HCT116 (cell line): ENCODE measurements around the gene SHISA8. TPM values are rescaled to one million over a fixed set of nuclear protein-coding genes. Genes with fewer than 3 reads are reported as not detected.

Source experiments
- ATAC-seq: fragments of 200-7000 bp; cut with Tn5 transposase; 2 replicates; pipeline ENCODE4 v1.9.1; 2020; ENCODE audit warnings: mild to moderate bottlenecking, moderate library complexity
- BruUV-seq: library from RNA; stranded (reverse); fragments of 400-500 nt; replicated peaks from 2 replicates; lab custom pipeline; 2021; lab: Mats Ljungman, UMichigan
- CTCF ChIA-PET: fragments of 300-600 bp; sonication (Branson Sonifier 250); formaldehyde crosslinking; loops from one replicate; lab custom pipeline; 2021; ENCODE audit warnings: antibody characterized with exemption; lab: Charles Lee
- POLR2A ChIA-PET: fragments of 300-600, 350-600 bp; sonication (Branson Sonifier 250); formaldehyde crosslinking; loops from one replicate; lab custom pipeline; 2021; ENCODE audit warnings: antibody characterized with exemption; lab: Charles Lee
- RAD21 ChIA-PET, 2 experiments: fragments of 300-600 bp; sonication (Branson Sonifier 250); formaldehyde crosslinking; loops; one replicate each; lab custom pipeline; 2023; ENCODE audit warnings: low total read pairs in 2 of 2; ENCODE audit not compliant: uncharacterized antibody in 2 of 2, unreplicated experiment in 2 of 2, low non-redundant PET in 1 of 2; lab: Charles Lee
- DNase-seq: peaks from one replicate; pipeline ENCODE4 v3.0.0-alpha.2; 2010; ENCODE audit warnings: low read depth, low spot score
- H2AFZ ChIP-seq: fragments of 200-600 bp; shearing (Covaris generic), sonication (generic); 2 replicates; pipeline ENCODE4 v1.6.1; 2017; ENCODE audit warnings: low read depth, mixed run types, mixed read lengths, antibody characterized with exemption, low read length; ENCODE audit not compliant: poor library complexity, severe bottlenecking
- H3K27ac ChIP-seq: 2 replicates; pipeline ENCODE4 v1.5.1; 2012; ENCODE audit warnings: low read depth, low read length
- H3K27me3 ChIP-seq: fragments of 200-600 bp; sonication (generic); 2 replicates; pipeline ENCODE4 v1.6.1; 2016; ENCODE audit warnings: mixed run types, low read length, mixed read lengths; ENCODE audit not compliant: insufficient read depth
- H3K36me3 ChIP-seq, 2 experiments: fragments of 200-500 bp in 1 of 2; fragments of 200-600 bp in 1 of 2; sonication (Bioruptor generic) in 1 of 2; sonication (generic) in 1 of 2; 2 replicates each; pipeline versions ENCODE4 v1.5.1 to v1.6.1; 2014 to 2016; ENCODE audit warnings: low read length in 2 of 2, inconsistent platforms in 1 of 2, mixed read lengths in 1 of 2, mixed run types in 1 of 2; ENCODE audit not compliant: insufficient read depth in 2 of 2, control insufficient read depth in 1 of 2
- H3K4me1 ChIP-seq, 2 experiments: fragments of 200-600 bp in 1 of 2; sonication (generic) in 1 of 2; 2 replicates each; pipeline versions ENCODE4 v1.5.1 to v1.6.1; 2012 to 2017; ENCODE audit warnings: low read length in 2 of 2, inconsistent platforms in 1 of 2, mild to moderate bottlenecking in 1 of 2, mixed read lengths in 1 of 2, mixed run types in 1 of 2, moderate library complexity in 1 of 2; ENCODE audit not compliant: insufficient read depth in 2 of 2, control insufficient read depth in 1 of 2
- H3K4me2 ChIP-seq: fragments of 200-600 bp; sonication (generic); 2 replicates; pipeline ENCODE4 v1.6.1; 2017; ENCODE audit warnings: mixed run types, low read length, mixed read lengths
- H3K4me3 ChIP-seq, 2 experiments: fragments of 200-600 bp in 1 of 2; sonication (generic) in 1 of 2; replicated peaks in 1 of 2; 2 replicates each; pipeline ENCODE4 v1.5.1; 2011 to 2016; ENCODE audit warnings: low read length in 2 of 2, control low read depth in 1 of 2, low read depth in 1 of 2, mild to moderate bottlenecking in 1 of 2, mixed read lengths in 1 of 2, mixed run types in 1 of 2
- H3K79me2 ChIP-seq: fragments of 200-600 bp; sonication (generic); 2 replicates; pipeline ENCODE4 v1.6.1; 2017; ENCODE audit warnings: mild to moderate bottlenecking, mixed run types, low read length, moderate library complexity, mixed read lengths; ENCODE audit not compliant: insufficient read depth
- H3K9ac ChIP-seq: fragments of 200-600 bp; sonication (generic); 2 replicates; pipeline ENCODE4 v1.6.1; 2016; ENCODE audit warnings: low read length, mixed read lengths
- H3K9me2 ChIP-seq: fragments of 200-600 bp; sonication (generic), shearing (Covaris generic); 2 replicates; pipeline ENCODE4 v1.6.1; 2017; ENCODE audit warnings: mixed run types, mild to moderate bottlenecking, moderate library complexity; ENCODE audit not compliant: insufficient read depth
- H3K9me3 ChIP-seq, 2 experiments: fragments of 200-500 bp in 1 of 2; fragments of 200-600 bp in 1 of 2; sonication (Bioruptor generic) in 1 of 2; sonication (generic) in 1 of 2; 2 replicates each; pipeline ENCODE4 v1.6.1; 2014 to 2017; ENCODE audit warnings: low read length in 2 of 2, mixed read lengths in 2 of 2, inconsistent platforms in 1 of 2, low read depth in 1 of 2, mild to moderate bottlenecking in 1 of 2, mixed run types in 1 of 2, moderate library complexity in 1 of 2; ENCODE audit not compliant: control insufficient read depth in 1 of 2, insufficient read depth in 1 of 2
- H4K20me1 ChIP-seq: fragments of 200-600 bp; sonication (generic), shearing (Covaris generic); 2 replicates; pipeline ENCODE4 v1.6.1; 2017; ENCODE audit warnings: mixed run types, mild to moderate bottlenecking, moderate library complexity; ENCODE audit not compliant: insufficient read depth
- CBX3 ChIP-seq: IDR thresholded peaks from 2 replicates; pipeline ENCODE4 v1.6.1; 2012; ENCODE audit warnings: low read depth
- CEBPB ChIP-seq: IDR thresholded peaks from 2 replicates; pipeline ENCODE4 v1.6.1; 2012; ENCODE audit warnings: low read depth
- CTCF ChIP-seq, 3 experiments: fragments of 200-600 bp in 1 of 3; sonication (generic) in 1 of 3; IDR thresholded peaks in 2 of 3; conservative IDR thresholded peaks in 1 of 3; 2 replicates each; pipeline ENCODE4 v1.5.1; 2012 to 2017; ENCODE audit warnings: low read depth in 2 of 3, low read length in 2 of 3, antibody characterized with exemption in 1 of 3, borderline replicate concordance in 1 of 3, control low read depth in 1 of 3, mild to moderate bottlenecking in 1 of 3, mixed read lengths in 1 of 3, mixed run types in 1 of 3, moderate library complexity in 1 of 3; ENCODE audit not compliant: insufficient read depth in 1 of 3
- EZH2 ChIP-seq: fragments of 200-600 bp; sonication (generic); IDR thresholded peaks from 2 replicates; pipeline ENCODE4 v1.6.1; 2017; ENCODE audit warnings: antibody characterized with exemption, mixed run types
- FOSL1 ChIP-seq: IDR thresholded peaks from 2 replicates; pipeline ENCODE4 v1.6.1; 2012; ENCODE audit warnings: low read depth
- JUND ChIP-seq: IDR thresholded peaks from 2 replicates; pipeline ENCODE4 v1.6.1; 2012
- POLR2A ChIP-seq: IDR thresholded peaks from 2 replicates; pipeline ENCODE4 v1.7.0; 2011; ENCODE audit warnings: borderline replicate concordance; ENCODE audit not compliant: insufficient read depth, insufficient read length; ENCODE audit errors: extremely low read depth
- REST ChIP-seq: IDR thresholded peaks from 2 replicates; pipeline ENCODE4 v1.6.1; 2012; ENCODE audit warnings: low read depth
- SIN3A ChIP-seq: IDR thresholded peaks from 2 replicates; pipeline ENCODE4 v1.6.1; 2012; ENCODE audit warnings: low read depth
- YY1 ChIP-seq: IDR thresholded peaks from 2 replicates; pipeline ENCODE4 v1.6.1; 2011; ENCODE audit warnings: low read length, low read depth, moderate library complexity, mild to moderate bottlenecking; ENCODE audit not compliant: insufficient replicate concordance; ENCODE audit errors: extremely low read depth
- ZNF274 ChIP-seq: fragments of 200-500 bp; sonication (Bioruptor generic); IDR thresholded peaks from 2 replicates; pipeline ENCODE4 v1.6.1; 2014; ENCODE audit warnings: mild to moderate bottlenecking, low read depth, low read length, inconsistent platforms
- intact Hi-C: fragments of 100-400 bp; cut with micrococcal nuclease; formaldehyde crosslinking; loops from 2 replicates; pipeline ENCODE4 v1.10.0; 2022
- total RNA-seq: library from RNA; stranded (reverse); gene quantifications from one replicate; pipeline ENCODE4 v1.2.1, GENCODE V29; 2021; ENCODE audit not compliant: unreplicated experiment

Gene SHISA8
- total RNA-seq, 1 experiment from 2014 or later, result 13.9 TPM

GRCh38 chr22:41876275-41876674 lies 38.6 kb downstream of the SHISA8 start:
- RAD21 ChIA-PET, result no interaction called here
- TF ChIP-seq JUND, result no peak
- no peak for TF ChIP-seq EZH2
- no peak for TF ChIP-seq POLR2A
- TF ChIP-seq CTCF (IDR thresholded peaks at IDR 0.05 in 2 of 3, conservative IDR thresholded peaks at IDR 0.05 in 1 of 3; ENCODE audit: borderline replicate concordance in 1 of 3, insufficient read depth in 1 of 3, low read depth in 2 of 3, low read length in 2 of 3), result no peak
- TF ChIP-seq CEBPB, result no peak
- no peak for TF ChIP-seq ZNF274
- Histone ChIP-seq H3K9me2 (no peaks in the 10 kb centered on the region), H3K4me1 (no peaks in the 10 kb centered on the region), H2AFZ (no peak overlapping the region), H4K20me1 (no peaks in the 10 kb centered on the region), H3K4me2 (no peak overlapping the region), H3K27me3 (no peaks in the 10 kb centered on the region), H3K9me3 (no peaks in the 10 kb centered on the region), H3K9ac (no peak overlapping the region), H3K27ac (no peak overlapping the region), H3K79me2 (no peaks in the 10 kb centered on the region), H3K4me3 (no peak overlapping the region), H3K36me3 (peaks cover 23 to 48% of the 10 kb centered on the region in 2 experiments)
- POLR2A ChIA-PET, result no interaction called here
- ATAC-seq, result no peak
- CTCF ChIA-PET, result no interaction called here
- BruUV-seq, result no TSS peak
- intact Hi-C loops, result no loop called here
- no peak for DNase-seq

- H2AFZ ChIP-seq, result no peak overlapping the region
- no peaks in the 10 kb centered on the region for H3K27me3 ChIP-seq
- ChIA-PET CTCF (no interaction called here), RAD21 (no interaction called here), POLR2A (no interaction called here)
- no peaks in the 10 kb centered on the region for H4K20me1 ChIP-seq
- no peak overlapping the region for H3K4me2 ChIP-seq
- no peaks in the 10 kb centered on the region for H3K4me1 ChIP-seq
- no peak for ATAC-seq
- no peak overlapping the region for H3K9ac ChIP-seq
- no peaks in the 10 kb centered on the region for H3K9me2 ChIP-seq
- DNase-seq, result no peak
- no peak overlapping the region for H3K4me3 ChIP-seq
- no peak overlapping the region for H3K27ac ChIP-seq
- no TSS peak for BruUV-seq
- intact Hi-C loops, result no loop called here
- no peaks in the 10 kb centered on the region for H3K79me2 ChIP-seq
- peaks cover 23 to 49% of the 10 kb centered on the region in 2 experiments; a peak in 3 of 4 replicates for H3K36me3 ChIP-seq
- H3K9me3 ChIP-seq, result no peaks in the 10 kb centered on the region
- TF ChIP-seq CEBPB, result no peak
- no peak for TF ChIP-seq CBX3
- no peak for TF ChIP-seq FOSL1
- no peak for TF ChIP-seq YY1
- no peak for TF ChIP-seq REST
- TF ChIP-seq SIN3A, result no peak
- TF ChIP-seq CTCF (IDR thresholded peaks at IDR 0.05 in 2 of 3, conservative IDR thresholded peaks at IDR 0.05 in 1 of 3; ENCODE audit: borderline replicate concordance in 1 of 3, insufficient read depth in 1 of 3, low read depth in 2 of 3, low read length in 2 of 3), result no peak
These were observed 39.2 kb downstream of the SHISA8 start for GRCh38 chr22:41875531-41876270.
